Right ventricle myocardium inferior (tissue), 1 donor: ENCODE data around the gene RCOR1. TPM values are rescaled to one million over a fixed set of nuclear protein-coding genes. Genes with fewer than 3 reads are reported as not detected.

ENCODE experiments used
- ATAC-seq: fragments of 200-7000 bp; cut with Tn5 transposase; one replicate; pipeline ENCODE4 v1.9.1; 2020; ENCODE audit warnings: mild to moderate bottlenecking, moderate library complexity
- DNase-seq: peaks from one replicate; pipeline ENCODE4 v3.0.0; 2021; ENCODE audit errors: missing footprints
- intact Hi-C: fragments of 100-400 bp; cut with DNase I; formaldehyde crosslinking; loops from one replicate; pipeline ENCODE4 v1.11.0; 2022
- total RNA-seq: library from RNA; stranded (reverse); fragmentation: NEBNext Ultra II Directional; extraction: Animal tissue kit (Norgen Biotek cat#: 25700); gene quantifications from one replicate; pipeline ENCODE4 v1.2.1, GENCODE V29; 2021
- donor health status: DM: no; HTN: yes; CAD: no; lungs with severe emphysema.

Gene RCOR1
- total RNA-seq, 1 donor from 2014 or later, result 11.9 TPM

DNA sequence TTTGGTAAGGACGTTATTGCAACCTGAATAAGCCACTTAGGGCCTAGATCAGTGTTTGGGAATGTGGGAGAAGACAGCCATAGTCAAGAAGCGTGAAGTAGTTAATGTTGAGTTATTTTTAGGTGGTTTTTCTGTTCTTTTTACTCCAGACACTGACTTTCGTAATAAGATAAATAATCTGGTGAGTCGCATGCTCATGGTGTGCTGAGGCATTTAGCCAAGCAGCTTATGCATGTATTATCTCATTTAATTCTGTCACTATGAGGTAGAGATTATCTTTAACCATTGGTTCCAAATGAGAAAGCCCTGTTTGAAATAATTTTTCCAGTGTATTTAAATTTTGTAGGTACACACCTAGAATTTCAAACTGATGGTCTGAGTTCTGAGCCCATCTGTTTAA lies 67.3 kb downstream of the RCOR1 start:
- intact Hi-C loops, result no loop called here
- DNase-seq, result no peak
- ATAC-seq, result no peak

DNA sequence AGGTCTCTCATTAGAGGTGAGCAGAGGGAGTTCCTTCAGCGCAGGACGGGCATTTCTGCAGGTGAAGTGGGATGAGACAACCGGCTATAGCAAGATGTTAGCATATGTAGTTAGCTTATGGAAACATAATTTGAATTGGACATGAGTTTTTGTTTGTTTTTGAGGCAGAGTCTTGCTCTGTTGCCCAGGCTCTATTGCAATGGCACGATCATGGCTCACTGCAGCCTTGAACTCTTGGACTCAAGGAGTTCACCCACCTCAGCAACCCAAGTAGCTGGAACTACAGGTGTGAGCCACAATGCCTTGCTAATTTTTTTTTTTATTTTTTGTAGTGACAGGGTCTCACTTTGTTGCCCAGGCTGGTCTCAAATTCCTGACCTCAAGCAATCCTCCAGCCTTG lies 69.2 kb downstream of the RCOR1 start:
- DNase-seq (no peak), ATAC-seq (no peak)
- intact Hi-C loops, result no loop called here

DNA sequence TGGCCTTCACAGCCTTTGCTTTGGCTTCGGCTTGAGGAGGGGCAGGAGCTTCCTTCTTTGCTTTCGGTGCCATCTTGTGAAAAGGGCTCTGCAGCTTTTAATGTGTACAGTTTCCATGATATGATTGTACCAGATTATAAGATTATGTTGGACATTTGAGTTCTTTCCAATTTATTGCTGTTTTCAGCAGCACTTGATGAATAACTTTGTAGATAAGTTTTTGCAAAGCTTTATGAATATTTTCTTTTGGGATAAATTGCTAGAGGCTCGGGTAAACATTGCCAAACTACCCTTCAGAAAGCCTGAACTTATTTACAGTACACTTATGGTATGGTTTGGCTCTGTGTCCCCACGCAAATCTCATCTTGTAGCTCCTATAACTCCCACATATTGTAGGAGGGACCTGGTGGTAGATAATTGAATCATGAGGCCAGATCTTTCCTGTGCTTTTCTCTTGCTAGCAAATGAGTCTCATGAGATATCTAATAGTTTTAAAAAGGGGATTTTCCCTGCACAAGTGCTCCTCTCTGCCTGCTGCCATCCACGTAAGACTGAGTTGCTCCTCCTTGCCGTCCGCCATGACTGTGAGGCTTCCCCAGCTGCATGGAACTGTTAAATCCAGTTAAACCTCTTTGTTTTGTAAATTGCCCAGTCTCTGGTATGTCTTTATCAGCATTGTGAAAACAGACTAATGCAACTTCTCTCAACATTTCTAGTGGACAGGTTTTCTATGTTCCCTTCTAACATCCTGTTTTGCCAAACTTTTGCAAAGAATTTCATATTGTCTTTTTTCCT lies 70.4 kb downstream of the RCOR1 start:
- no peak for ATAC-seq
- DNase-seq, result no peak

DNA sequence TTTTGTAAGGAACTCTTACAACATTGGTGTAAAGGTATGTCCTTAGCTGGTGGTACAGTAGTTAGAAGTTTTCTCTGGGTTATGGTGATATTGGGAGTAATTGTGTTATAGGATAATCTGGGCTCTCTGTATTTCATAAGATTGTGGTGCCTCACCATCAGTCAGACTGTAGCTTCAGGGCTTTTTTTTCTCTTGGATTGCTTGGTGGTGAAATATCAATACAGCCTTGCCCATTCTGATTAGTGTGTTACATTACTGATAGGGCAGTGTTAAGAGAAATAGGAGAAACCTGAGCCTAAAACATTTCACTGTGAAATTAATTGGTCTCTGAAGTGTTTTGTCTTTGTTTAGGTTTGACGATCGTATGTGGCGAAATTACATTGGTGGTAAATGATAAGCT lies 71.0 kb downstream of the RCOR1 start:
- intact Hi-C loops, result no loop called here
- no peak for ATAC-seq
- no peak for DNase-seq

More for the DNA sequence above, 70.4 kb downstream of the RCOR1 start:
- intact Hi-C loops, result no loop called here

DNA sequence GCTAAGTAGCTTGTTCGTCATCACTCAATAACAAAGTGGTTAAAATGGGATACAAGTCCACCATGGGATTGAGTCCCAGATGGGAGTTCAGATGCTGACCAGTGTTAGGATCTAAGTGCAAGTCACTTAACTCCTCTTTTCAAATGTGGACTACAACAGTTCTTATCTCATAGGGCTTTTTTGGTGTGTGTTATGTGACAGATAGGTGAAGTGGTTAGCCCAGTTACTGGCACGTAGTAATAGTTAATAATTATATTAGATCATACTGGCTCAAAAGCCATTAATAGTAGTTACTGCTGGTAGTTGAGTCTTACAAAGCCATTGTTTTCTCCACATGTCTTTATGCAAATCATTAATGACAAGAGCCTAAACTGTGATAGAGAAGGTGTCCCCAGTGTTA lies 73.2 kb downstream of the RCOR1 start:
- intact Hi-C loops, result no loop called here
- DNase-seq (no peak), ATAC-seq (no peak)

DNA sequence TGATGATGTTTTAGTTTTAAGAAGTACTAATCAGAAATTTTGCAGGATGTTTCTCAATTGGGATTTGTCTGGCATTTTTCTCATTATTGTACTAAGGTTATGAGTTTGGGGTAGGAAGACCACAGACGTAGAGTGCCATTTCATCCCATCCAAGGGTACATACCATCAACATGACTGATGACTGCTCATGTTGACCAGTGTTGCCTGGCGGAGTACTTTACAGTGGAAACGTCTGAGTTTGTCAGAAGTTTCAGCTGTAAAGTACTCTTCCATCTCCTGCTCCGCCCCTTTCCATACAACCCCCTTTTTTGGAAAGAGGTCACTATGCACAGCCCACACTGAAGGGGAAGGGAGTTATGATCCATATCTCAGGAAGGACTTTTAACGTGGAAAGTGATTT lies 74.2 kb downstream of the RCOR1 start:
- intact Hi-C loops, result no loop called here
- DNase-seq (no peak), ATAC-seq (no peak)

DNA sequence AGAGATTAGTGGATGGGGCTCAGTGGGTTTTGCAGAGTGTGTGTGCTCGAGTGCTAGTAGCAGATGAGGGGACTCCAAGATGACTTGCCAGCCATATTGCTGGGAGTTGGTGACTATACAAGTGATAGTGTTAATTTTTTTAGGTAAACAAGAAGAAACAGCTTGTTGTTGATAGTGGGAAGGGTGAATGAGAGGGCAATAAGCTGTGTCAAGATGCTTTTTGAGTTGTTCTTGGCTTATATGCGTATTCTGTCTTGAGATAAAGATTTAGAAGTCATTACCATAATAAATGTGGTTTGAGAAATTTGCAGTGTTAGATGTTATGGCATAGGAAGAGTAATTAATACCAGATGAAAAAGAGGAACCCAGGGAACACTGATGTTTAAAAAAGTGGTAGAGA lies 75.3 kb downstream of the RCOR1 start:
- no peak for ATAC-seq
- intact Hi-C loops, result no loop called here
- no peak for DNase-seq

DNA sequence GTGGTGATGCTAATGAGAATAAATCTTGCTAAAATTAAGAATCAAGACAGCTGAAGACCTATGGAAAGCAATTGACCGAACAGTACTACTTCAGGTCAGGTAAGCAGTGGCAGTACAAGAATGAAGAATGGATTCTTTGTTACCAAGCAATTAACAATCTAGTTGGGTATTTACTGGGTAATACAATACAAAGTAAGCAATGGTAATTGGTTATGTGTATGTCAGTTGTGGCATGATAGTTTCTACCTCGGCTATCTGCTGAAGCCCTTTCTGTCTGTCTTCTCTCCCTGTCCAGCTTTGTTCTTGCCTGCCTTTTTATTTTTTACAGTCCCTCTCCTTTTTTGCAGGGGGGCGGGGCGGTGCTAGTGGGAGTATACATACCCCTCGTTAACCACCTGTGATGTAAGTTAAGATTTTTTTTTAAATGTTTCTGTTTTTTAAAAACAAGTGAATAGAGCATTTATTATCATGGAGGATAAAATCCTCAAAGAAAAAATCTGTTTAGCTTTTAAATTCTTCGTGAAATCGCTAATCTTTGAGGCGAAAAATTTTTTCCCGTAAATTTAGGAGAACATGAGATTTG lies 75.9 kb downstream of the RCOR1 start:
- intact Hi-C loops, result no loop called here
- DNase-seq, result no peak
- no peak for ATAC-seq

DNA sequence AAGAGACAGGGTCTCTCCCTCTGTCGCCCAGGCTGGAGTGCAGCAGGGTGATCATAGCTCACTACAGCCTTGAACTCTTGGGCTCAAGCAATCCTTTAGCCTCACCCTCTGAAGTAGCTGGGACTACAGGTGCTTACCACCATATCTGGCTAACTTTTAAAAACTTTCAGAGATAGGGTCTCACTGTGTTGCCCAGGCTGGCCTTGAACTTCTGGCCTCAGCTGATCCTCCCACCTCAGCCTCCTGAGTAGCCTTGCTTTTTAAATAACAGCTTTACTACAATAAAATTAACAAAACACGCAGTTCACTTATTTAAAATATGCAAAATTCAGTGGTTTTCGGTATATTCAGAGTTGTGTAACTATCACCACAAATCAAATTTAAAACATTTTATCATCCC lies 79.0 kb downstream of the RCOR1 start:
- ATAC-seq, result no peak
- no peak for DNase-seq
- intact Hi-C loops, result no loop called here

DNA sequence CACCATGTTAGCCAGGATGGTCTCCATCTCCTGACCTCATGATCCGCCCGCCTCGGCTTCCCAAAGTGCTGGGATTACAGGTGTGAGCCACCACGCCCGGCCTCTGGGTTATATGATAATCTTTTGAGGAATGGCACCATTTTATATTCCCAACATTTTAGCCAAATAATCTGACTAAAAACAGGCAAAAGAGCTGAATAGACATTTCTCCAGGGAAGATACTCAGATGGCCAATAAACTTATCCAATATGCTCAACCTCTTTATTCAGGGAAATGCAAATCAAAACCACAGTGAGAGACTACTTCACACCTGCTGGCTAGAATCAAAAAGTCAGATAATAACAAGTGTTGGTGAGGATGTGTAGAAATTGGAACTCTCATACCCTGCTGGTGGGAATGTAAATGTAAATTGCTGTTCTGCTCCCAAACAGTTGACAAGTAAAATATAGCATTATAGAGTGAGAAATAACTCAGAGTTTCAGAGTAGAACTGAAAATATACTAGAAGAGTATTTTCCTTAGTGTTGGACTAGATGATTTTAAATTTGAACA lies 80.0 kb downstream of the RCOR1 start:
- DNase-seq (no peak), ATAC-seq (no peak)
- intact Hi-C loops, result no loop called here

DNA sequence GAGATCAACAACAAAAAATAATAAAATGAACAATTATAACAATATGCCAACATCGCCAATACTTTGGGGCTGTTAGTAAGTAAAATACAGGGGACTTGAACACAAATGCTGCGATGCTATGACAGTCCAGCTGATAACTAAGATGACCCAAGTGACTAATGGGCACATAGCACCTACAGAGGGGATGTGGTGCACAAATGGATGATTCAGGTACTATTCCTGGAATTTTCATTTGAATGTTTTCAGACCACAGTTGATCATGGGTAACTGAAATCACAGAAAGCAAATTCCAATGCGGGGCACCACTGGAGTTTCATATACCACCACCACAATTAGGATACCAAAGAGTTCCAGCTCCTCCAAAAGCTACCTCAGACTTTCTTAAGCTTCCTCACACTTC lies 82.9 kb downstream of the RCOR1 start:
- ATAC-seq (no peak), DNase-seq (no peak)
- intact Hi-C loops, result no loop called here

DNA sequence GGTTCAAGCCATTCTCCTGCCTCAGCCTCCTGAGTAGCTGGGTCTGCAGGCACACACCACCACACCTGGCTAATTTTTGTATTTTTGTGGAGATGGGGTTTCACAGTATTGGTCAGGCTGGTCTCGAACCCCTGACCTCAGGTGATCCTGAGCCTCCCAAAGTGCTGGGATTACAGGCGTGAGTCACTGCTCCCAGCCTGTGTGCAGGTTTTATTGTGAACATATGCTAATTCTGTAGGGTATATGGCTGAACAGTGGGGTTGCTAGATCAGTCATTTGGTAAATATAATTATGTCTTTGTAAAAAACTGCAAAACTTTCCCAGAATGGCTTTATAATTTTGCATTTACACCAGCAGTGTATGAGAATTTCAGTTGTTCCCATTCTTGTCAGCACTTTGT lies 85.9 kb downstream of the RCOR1 start:
- intact Hi-C loops, result no loop called here
- DNase-seq, result no peak
- ATAC-seq, result no peak

DNA sequence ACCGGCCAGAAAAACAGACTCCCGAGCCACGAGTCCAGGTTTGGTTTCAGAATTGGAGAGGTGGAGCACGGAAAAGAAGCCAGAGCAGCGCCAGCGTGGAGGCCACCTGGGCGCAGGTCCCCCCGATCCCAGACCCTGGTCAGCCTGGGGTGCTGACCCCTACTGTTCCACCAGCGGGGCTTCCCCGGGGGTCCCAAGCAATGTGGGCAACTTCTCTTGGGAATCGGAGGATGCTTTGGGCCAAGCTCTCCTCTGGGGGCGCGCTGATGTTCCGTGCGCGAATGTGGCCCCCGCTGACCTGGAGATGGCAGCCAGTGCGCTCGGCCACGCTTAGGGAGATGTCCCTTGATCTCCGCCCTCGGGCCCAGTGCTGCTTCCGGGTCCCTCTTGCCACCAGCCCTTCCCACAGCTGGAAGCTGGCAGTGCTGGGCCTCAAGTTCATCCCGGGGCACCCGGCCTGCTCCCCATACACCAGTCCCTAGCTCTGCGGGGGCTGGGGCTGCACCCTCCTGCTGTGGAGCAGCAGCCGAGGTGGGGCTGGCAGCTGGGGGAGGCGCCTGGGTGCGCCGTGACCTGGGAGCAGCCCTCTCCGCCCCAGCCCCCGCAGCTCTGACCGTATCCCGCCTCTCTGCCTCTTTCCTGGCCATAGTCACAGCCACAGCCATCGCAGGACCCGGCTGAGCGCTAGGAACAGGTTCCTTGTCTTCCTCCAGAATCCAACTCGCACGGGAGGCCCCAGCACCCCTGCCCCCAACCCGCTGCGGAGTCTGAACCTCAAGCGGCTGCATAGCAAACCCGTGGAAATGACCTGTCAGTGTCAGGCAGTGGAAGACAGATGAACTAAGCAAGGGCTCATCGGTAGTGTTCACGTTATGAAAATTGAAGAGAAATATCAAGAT lies 91.2 kb downstream of the RCOR1 start:
- intact Hi-C loops, result no loop called here
- DNase-seq, result no peak
- ATAC-seq, result no peak

DNA sequence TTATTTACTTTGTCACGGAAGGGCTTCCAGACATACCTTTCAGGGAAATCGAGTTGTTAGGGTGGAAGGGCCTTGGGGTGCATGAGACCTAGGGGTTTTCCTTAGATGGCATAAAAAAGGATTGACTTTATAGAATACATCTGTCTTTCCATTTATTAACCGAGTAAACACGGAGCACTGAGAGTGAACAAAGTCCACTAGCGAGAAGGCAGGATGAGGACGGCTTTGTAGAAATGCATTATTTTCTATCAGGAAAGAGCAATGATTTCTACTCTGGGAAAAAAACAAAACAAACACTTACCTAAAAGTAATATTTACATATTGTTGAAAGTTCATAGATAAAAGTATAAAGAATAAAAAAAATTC lies 91.8 kb downstream of the RCOR1 start:
- ATAC-seq, result no peak
- intact Hi-C loops, result no loop called here
- DNase-seq, result no peak

DNA sequence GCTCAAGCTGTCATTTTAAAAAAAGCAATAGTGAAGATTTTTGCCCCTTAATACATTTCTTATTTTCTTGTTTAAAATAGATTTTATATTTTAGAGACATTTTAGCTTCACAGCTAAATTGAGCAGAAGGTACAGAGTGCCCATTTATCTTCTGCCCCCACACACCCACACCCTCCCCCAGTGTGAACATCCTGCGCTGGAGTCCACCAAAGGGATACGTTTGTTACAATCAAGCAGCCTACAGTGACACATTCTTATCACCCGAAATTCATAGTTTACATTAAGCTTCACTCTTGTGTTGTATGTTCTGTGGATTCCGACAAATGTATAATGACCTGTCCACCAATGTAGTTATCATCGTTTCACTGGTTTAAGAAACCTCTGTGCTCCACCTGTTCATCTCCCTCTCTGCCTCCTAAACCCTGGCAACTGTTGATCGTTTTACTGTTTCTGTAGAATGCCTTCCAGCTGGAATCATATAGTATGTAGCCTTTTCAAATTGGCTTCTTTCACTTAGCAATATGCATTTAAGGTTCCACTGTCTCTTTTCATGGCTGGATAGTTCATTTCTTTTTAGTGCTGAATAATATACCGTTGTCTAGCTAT lies 93.8 kb downstream of the RCOR1 start:
- no peak for ATAC-seq
- intact Hi-C loops, result no loop called here
- DNase-seq, result no peak

DNA sequence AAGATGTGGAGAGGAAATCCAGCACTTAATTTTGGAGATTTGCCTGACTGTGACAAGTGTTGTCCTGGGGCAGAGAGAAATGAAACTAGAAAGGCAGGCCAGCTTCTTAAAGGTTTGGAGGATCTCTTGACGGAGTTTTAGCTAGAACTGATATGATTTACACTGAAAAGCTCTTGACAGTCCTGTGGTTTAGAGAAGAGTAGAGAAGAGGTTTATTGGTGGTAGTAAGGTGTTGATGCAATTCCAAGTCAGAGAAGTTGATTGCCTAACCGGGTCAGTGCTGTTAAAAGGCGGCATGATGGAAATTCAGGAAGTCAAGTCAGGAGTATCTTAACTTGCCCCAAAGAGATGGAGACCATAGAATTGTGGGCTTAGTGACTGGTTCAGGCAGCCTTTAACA lies 95.8 kb downstream of the RCOR1 start:
- ATAC-seq (no peak), DNase-seq (no peak)
- intact Hi-C loops, result no loop called here

DNA sequence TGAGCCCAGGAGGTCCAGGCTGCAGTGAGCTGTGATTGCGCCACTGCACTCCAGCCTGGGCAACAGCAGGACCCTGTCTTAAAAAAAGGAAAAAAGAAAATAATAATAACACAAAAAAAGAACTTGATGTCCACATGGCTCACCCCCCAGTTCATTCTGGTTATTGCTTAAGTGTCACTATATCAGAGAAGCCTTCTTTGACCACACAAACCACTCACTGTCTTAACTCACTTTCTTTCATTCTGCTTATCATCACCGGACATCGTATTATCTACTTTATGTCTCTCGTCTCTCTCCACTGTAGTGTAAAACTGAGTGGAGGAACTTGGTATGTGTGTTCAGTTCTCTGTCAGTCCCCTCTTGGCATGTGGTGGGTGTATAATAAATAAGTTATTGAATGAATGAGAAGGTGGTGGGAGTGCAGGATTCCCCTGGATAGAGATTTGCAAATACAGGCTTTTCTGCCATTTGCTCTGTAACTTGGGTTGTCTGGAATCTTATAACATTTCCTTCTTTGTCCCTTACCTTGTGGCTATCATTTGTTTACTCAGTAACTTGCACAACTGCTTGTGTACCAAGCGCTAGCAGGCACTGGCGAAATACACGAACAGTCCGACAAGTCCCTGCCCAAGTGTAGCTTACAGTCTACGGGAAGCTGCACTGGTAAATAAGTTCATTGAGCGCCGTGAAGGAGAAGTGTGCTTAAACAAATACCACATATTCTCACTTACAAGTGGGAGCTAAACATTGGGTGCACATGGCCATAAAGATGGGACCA lies 98.2 kb downstream of the RCOR1 start:
- DNase-seq (no peak), ATAC-seq (no peak)
- intact Hi-C loops, result loop anchor here (5.0 to 10.0 kb wide), 4 partner anchors 87 to 384 kb away; partner anchors contain the start of genes RCOR1 and TRAF3

DNA sequence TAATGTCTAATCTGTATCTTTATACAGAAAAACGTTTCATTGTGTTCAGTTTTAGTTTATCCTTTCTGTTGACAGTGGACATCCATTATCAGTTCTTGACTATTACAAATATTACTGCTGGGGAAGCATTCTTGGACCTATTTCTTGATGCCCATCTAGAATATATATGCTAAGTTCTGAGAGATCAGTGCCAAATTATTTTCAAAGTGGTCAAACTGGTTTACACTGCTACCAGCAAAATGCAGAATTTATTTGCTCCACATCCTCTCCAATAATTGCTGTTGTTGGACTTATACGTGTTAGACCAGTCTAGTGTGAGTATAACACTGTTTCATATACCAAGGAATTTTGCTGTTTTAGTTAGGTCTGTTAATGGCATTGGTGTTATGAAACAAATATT lies 99.3 kb downstream of the RCOR1 start:
- intact Hi-C loops, result loop anchor here (5.0 to 10.0 kb wide), 4 partner anchors 86 to 383 kb away; partner anchors contain the start of genes RCOR1 and TRAF3
- ATAC-seq, result no peak
- DNase-seq, result no peak
